Uterus (tissue), 2 donors: Measurements from ENCODE around the gene PTPRN2.

Source experiments
- POLR2A ChIP-seq, 2 donors: fragments of 450-650 bp; IDR thresholded peaks; one replicate each; pipeline ENCODE4 v1.6.1; 2016; ENCODE audit warnings: antibody characterized with exemption in 2 of 2, mild to moderate bottlenecking in 1 of 2, moderate library complexity in 1 of 2
- TF ChIP-seq, protein P1 (sequence below), 4 experiments: fragments of 200-600 bp in 2 of 4; fragments of 450-650 bp in 2 of 4; sonication (generic) in 2 of 4; IDR thresholded peaks; one replicate each; pipeline ENCODE4 v1.5.1; 2016 to 2019; ENCODE audit warnings: antibody characterized with exemption in 4 of 4, mild to moderate bottlenecking in 2 of 4, moderate library complexity in 1 of 4

DNA sequence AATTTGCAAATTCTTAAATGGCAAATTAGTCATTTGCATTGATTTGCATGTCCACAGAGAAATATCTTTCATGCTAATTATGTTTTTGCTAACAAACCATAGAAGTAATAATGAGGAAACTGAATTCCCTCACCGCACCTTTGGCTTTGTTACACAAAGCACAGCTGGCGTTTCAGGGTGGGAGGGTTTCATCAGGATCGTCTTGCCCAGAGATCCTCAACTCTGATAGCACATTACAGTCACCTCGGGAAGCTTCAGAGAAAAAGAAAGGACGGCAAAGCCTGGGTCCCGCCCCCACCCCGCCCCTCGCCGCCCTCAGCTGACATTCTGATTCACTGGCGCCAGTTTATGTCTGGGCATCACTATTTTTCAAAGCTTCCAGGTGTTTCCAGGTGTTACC is 119.4 kb downstream of the PTPRN2 start:
- TF ChIP-seq, protein P1, sequence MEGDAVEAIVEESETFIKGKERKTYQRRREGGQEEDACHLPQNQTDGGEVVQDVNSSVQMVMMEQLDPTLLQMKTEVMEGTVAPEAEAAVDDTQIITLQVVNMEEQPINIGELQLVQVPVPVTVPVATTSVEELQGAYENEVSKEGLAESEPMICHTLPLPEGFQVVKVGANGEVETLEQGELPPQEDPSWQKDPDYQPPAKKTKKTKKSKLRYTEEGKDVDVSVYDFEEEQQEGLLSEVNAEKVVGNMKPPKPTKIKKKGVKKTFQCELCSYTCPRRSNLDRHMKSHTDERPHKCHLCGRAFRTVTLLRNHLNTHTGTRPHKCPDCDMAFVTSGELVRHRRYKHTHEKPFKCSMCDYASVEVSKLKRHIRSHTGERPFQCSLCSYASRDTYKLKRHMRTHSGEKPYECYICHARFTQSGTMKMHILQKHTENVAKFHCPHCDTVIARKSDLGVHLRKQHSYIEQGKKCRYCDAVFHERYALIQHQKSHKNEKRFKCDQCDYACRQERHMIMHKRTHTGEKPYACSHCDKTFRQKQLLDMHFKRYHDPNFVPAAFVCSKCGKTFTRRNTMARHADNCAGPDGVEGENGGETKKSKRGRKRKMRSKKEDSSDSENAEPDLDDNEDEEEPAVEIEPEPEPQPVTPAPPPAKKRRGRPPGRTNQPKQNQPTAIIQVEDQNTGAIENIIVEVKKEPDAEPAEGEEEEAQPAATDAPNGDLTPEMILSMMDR (IDR thresholded peaks at IDR 0.05): no peak
- TF ChIP-seq POLR2A (IDR thresholded peaks at IDR 0.05): no peak
